Measurements from ENCODE around the gene ATXN10. TPM values are rescaled to one million over a fixed set of nuclear protein-coding genes. Genes with fewer than 3 reads are reported as not detected.

ATXN10 gene
- total and polyA plus RNA-seq, 2 of the 8 experiments (the other 6 are each of a cell fraction or from before 2014, with no cell fraction given), result 134 to 210 TPM

GRCh38 chr22:45636683-45637082 is 35.0 kb upstream of the ATXN10 start:
- Histone ChIP-seq H3K4me2 (ENCODE audit: insufficient read depth in 1 of 2, low read depth in 2 of 2, low read length in 2 of 2) (no peak overlapping the region), H2BK20ac (ENCODE audit: low read length) (no peak overlapping the region), H2BK15ac (ENCODE audit: low read length) (no peak overlapping the region), H3K14ac (ENCODE audit: insufficient read length) (no peak overlapping the region), H3K4ac (replicated peaks; ENCODE audit: insufficient read length, low read depth, low read length) (no peak overlapping the region), H3K18ac (ENCODE audit: extremely low read depth, low read length) (no peak overlapping the region), H3K23ac (ENCODE audit: insufficient read length) (no peak overlapping the region), H3K36me3 (ENCODE audit: control insufficient read depth in 2 of 4, insufficient read depth in 4 of 4, low read length in 3 of 4) (no peaks in the 10 kb centered on the region), H3K79me1 (ENCODE audit: low read depth, low read length) (no peaks in the 10 kb centered on the region), H3K56ac (replicated peaks; ENCODE audit: insufficient read length, low read depth, low read length) (no peak overlapping the region), H2AFZ (ENCODE audit: low read length) (no peak overlapping the region), H3K4me3 (ENCODE audit: extremely low read depth in 1 of 4, insufficient read depth in 2 of 4, low read depth in 3 of 4, low read length in 4 of 4) (no peak overlapping the region), H3K9me3 (ENCODE audit: insufficient read depth in 2 of 2, low read depth in 1 of 2, low read length in 1 of 2) (no peaks in the 10 kb centered on the region), H2BK120ac (replicated peaks; ENCODE audit: low read depth, low read length) (no peak overlapping the region), H3K27ac (ENCODE audit: low read depth, low read length) (no peak overlapping the region), H3K9ac (replicated peaks in 1 of 4; ENCODE audit: extremely low read depth in 1 of 4, low read depth in 3 of 4, low read length in 3 of 4) (no peak overlapping the region), H4K91ac (replicated peaks; ENCODE audit: insufficient read length, low read length) (no peak overlapping the region), H3K79me2 (ENCODE audit: control insufficient read depth in 1 of 2, insufficient read depth in 2 of 2, low read length in 2 of 2) (no peaks in the 10 kb centered on the region), H4K5ac (ENCODE audit: insufficient read length, low read depth, low read length) (no peak overlapping the region), H4K8ac (ENCODE audit: extremely low read depth, insufficient read depth, low read length) (no peak overlapping the region), H3K27me3 (replicated peaks in 1 of 4; ENCODE audit: control insufficient read depth in 3 of 4, extremely low read depth in 1 of 4, insufficient read depth in 3 of 4, low read length in 3 of 4) (no peaks in the 10 kb centered on the region; a peak in 3 of 7 replicates), H4K20me1 (replicated peaks in 1 of 2; ENCODE audit: control insufficient read depth in 1 of 2, insufficient read depth in 2 of 2, low read length in 2 of 2) (no peaks in the 10 kb centered on the region), H3K4me1 (replicated peaks in 1 of 4; ENCODE audit: control insufficient read depth in 3 of 4, insufficient read depth in 4 of 4, low read length in 3 of 4) (peaks cover 6 to 27% (median 17%) of the 10 kb centered on the region in 4 experiments), H2BK5ac (ENCODE audit: low read depth, low read length) (no peak overlapping the region), H2BK12ac (ENCODE audit: low read depth, low read length) (no peak overlapping the region), H2AK5ac (ENCODE audit: low read depth, low read length) (no peak overlapping the region), H3K23me2 (ENCODE audit: low read depth, low read length) (no peaks in the 10 kb centered on the region)
- TF ChIP-seq POLR2AphosphoS5 (IDR thresholded peaks at IDR 0.05; ENCODE audit: low read depth, low read length) (no peak), CHD1 (IDR thresholded peaks at IDR 0.05; ENCODE audit: low read depth, low read length) (no peak), FOSL1 (IDR thresholded peaks at IDR 0.05; ENCODE audit: insufficient read depth, low read depth, low read length) (no peak)
- CTCF ChIA-PET (ENCODE audit: partially characterized antibody), result interaction anchor here (1.1 to 1.8 kb wide), 2 partner anchors 8 to 71 kb away, joined by 3 to 7 read pairs; no protein-coding TSS in a partner anchor
- WGBS, 2 experiments (ENCODE audit: extremely low coverage in 1 of 2, insufficient coverage in 1 of 2, insufficient read length in 1 of 2, insufficient replicate concordance in 2 of 2, low coverage in 1 of 2, low lambda C conversion rate in 2 of 2, missing lambda C conversion rate in 1 of 2), result 92% methylated on average over 7 of the region's 7 CpGs; no CpG with 5 or more reads in 1 of the 2 experiments
- POLR2A ChIA-PET (ENCODE audit: partially characterized antibody), result no interaction called here
- DNase-seq (ENCODE audit: low read depth in 1 of 2, low spot score in 2 of 2), result no peak
- no peak for FAIRE-seq

Data from H1 (cell line).